Uterus (tissue), 4 donors: ENCODE measurements around the gene MGRN1. TPM values are rescaled to one million over a fixed set of nuclear protein-coding genes. Genes with fewer than 3 reads are reported as not detected.

Source experiments
- DNase-seq, 2 donors: peaks; one replicate each; pipeline ENCODE4 v3.0.0-alpha.2; 2019 to 2020
- H3K27ac ChIP-seq, 2 donors: fragments of 200-600 bp; sonication (generic); 1 replicate in 1 of 2; 2 replicates in 1 of 2; pipeline ENCODE4 v1.5.1; 2016 to 2018
- H3K27me3 ChIP-seq, 2 donors: fragments of 200-600 bp; sonication (generic); one replicate each; pipeline ENCODE4 v1.5.1; 2018 to 2019; ENCODE audit warnings: control low read depth in 1 of 2
- H3K36me3 ChIP-seq, 2 donors: fragments of 200-600 bp; sonication (generic); one replicate each; pipeline ENCODE4 v1.5.1; 2019; ENCODE audit warnings: control low read depth in 1 of 2
- H3K4me1 ChIP-seq, 2 donors: fragments of 200-600 bp; sonication (generic); one replicate each; pipeline ENCODE4 v1.5.1; 2018 to 2019; ENCODE audit warnings: control low read depth in 1 of 2
- H3K4me3 ChIP-seq, 2 donors: fragments of 200-600 bp; sonication (generic); 1 replicate in 1 of 2; 2 replicates in 1 of 2; pipeline ENCODE4 v1.5.1; 2018 to 2019; ENCODE audit warnings: mild to moderate bottlenecking in 1 of 2
- H3K9me3 ChIP-seq, 2 donors: fragments of 200-600 bp; sonication (generic); one replicate each; pipeline ENCODE4 v1.5.1; 2019; ENCODE audit warnings: control low read depth in 1 of 2
- CTCF ChIP-seq, 4 experiments: fragments of 200-600 bp in 2 of 4; fragments of 450-650 bp in 2 of 4; sonication (generic) in 2 of 4; IDR thresholded peaks; one replicate each; pipeline ENCODE4 v1.5.1; 2016 to 2019; ENCODE audit warnings: antibody characterized with exemption in 4 of 4, mild to moderate bottlenecking in 2 of 4, moderate library complexity in 1 of 4
- POLR2A ChIP-seq, 2 donors: fragments of 450-650 bp; IDR thresholded peaks; one replicate each; pipeline ENCODE4 v1.6.1; 2016; ENCODE audit warnings: antibody characterized with exemption in 2 of 2, mild to moderate bottlenecking in 1 of 2, moderate library complexity in 1 of 2
- intact Hi-C: fragments of 100-400 bp; cut with DNase I; formaldehyde crosslinking; loops from one replicate; pipeline ENCODE4 v1.15.1; 2023; ENCODE audit warnings: low total_unique reads
- total RNA-seq, 4 donors: library from RNA; depleted of rRNA in 3 of 4; stranded (reverse); fragments of >200 nt in 3 of 4; gene quantifications; one replicate each; pipeline versions ENCODE4 v1.1.0 to v1.2.4, GENCODE V29; 2014 to 2023
- donor health status: DM: yes; HTN: yes; CAD: no.

MGRN1 gene
- total RNA-seq, 4 donors from 2014 or later = 19.0 to 107 (median 68.6) TPM

GRCh38 chr16:4723071-4723767 is 98.6 kb downstream of the MGRN1 start:
- Histone ChIP-seq H3K36me3 (no peaks in the 10 kb centered on the region), H3K27me3 (no peaks in the 10 kb centered on the region), H3K9me3 (no peaks in the 10 kb centered on the region), H3K27ac (no peak overlapping the region), H3K4me1 (no peaks in the 10 kb centered on the region), H3K4me3 (no peak overlapping the region)
- DNase-seq = no peak
- TF ChIP-seq CTCF (IDR thresholded peaks at IDR 0.05) (no peak), POLR2A (IDR thresholded peaks at IDR 0.05) (no peak)
- intact Hi-C loops = no loop called here

GRCh38 chr16:4724661-4725270 is 100.1 kb downstream of the MGRN1 start:
- Histone ChIP-seq H3K4me3 (no peak overlapping the region), H3K36me3 (no peaks in the 10 kb centered on the region), H3K4me1 (no peaks in the 10 kb centered on the region), H3K27me3 (no peaks in the 10 kb centered on the region), H3K27ac (no peak overlapping the region), H3K9me3 (no peaks in the 10 kb centered on the region)
- intact Hi-C loops = no loop called here
- no peak for TF ChIP-seq CTCF (IDR thresholded peaks at IDR 0.05)
- TF ChIP-seq POLR2A (IDR thresholded peaks at IDR 0.05) = no peak
- no peak for DNase-seq

- DNase-seq = no peak
- H3K27ac ChIP-seq = no peak overlapping the region
- H3K9me3 ChIP-seq = no peaks in the 10 kb centered on the region
- no peaks in the 10 kb centered on the region for H3K36me3 ChIP-seq
- H3K4me1 ChIP-seq = no peaks in the 10 kb centered on the region
- TF ChIP-seq POLR2A (IDR thresholded peaks at IDR 0.05) (no peak), CTCF (IDR thresholded peaks at IDR 0.05) (no peak)
- no peaks in the 10 kb centered on the region for H3K27me3 ChIP-seq
- intact Hi-C loops = no loop called here
- no peak overlapping the region for H3K4me3 ChIP-seq
These were observed 102.0 kb downstream of the MGRN1 start for GRCh38 chr16:4726616-4727015.

- intact Hi-C loops = no loop called here
- TF ChIP-seq CTCF (IDR thresholded peaks at IDR 0.05) = no peak
- Histone ChIP-seq H3K27me3 (no peaks in the 10 kb centered on the region), H3K36me3 (no peaks in the 10 kb centered on the region), H3K9me3 (no peaks in the 10 kb centered on the region), H3K4me3 (no peak overlapping the region), H3K4me1 (no peaks in the 10 kb centered on the region), H3K27ac (no peak overlapping the region)
- no peak for DNase-seq
These were observed 104.0 kb downstream of the MGRN1 start for GRCh38 chr16:4728676-4729075.

- no peak for TF ChIP-seq CTCF (IDR thresholded peaks at IDR 0.05)
- no peak for TF ChIP-seq POLR2A (IDR thresholded peaks at IDR 0.05)
- Histone ChIP-seq H3K4me3 (no peak overlapping the region), H3K27ac (no peak overlapping the region), H3K36me3 (no peaks in the 10 kb centered on the region), H3K4me1 (no peaks in the 10 kb centered on the region), H3K27me3 (no peaks in the 10 kb centered on the region), H3K9me3 (no peaks in the 10 kb centered on the region)
- intact Hi-C loops = no loop called here
- no peak for DNase-seq
These were observed 105.2 kb downstream of the MGRN1 start for GRCh38 chr16:4729876-4730275.
